Hepatocyte (in vitro differentiated cells): ENCODE data around the gene CARD9. TPM values are rescaled to one million over a fixed set of nuclear protein-coding genes. Genes with fewer than 3 reads are reported as not detected.

Source experiments
- DNase-seq: peaks from one replicate; pipeline ENCODE4 v3.0.0-alpha.2; 2016; ENCODE audit warnings: low spot score
- H2AFZ ChIP-seq: fragments of 200-600 bp; sonication (generic); 2 replicates; pipeline ENCODE4 v1.6.0; 2016; ENCODE audit warnings: antibody characterized with exemption, mild to moderate bottlenecking
- H3K27ac ChIP-seq: fragments of 200-600 bp; sonication (generic); 2 replicates; pipeline ENCODE4 v1.5.1; 2016; ENCODE audit warnings: mild to moderate bottlenecking
- H3K27me3 ChIP-seq: fragments of 200-600 bp; sonication (generic); 2 replicates; pipeline ENCODE4 v1.6.1; 2016
- H3K36me3 ChIP-seq: fragments of 200-600 bp; sonication (generic); replicated peaks from 2 replicates; pipeline ENCODE4 v1.5.1; 2016; ENCODE audit warnings: low read depth; ENCODE audit not compliant: insufficient read depth
- H3K4me1 ChIP-seq: fragments of 200-600 bp; sonication (generic); 2 replicates; pipeline ENCODE4 v1.5.1; 2016; ENCODE audit warnings: mild to moderate bottlenecking, moderate library complexity; ENCODE audit not compliant: insufficient read depth
- H3K4me2 ChIP-seq: fragments of 200-600 bp; sonication (generic); 2 replicates; pipeline ENCODE4 v1.6.0; 2016
- H3K4me3 ChIP-seq: fragments of 200-600 bp; sonication (generic); 2 replicates; pipeline ENCODE4 v1.5.1; 2016; ENCODE audit warnings: mild to moderate bottlenecking
- H3K79me2 ChIP-seq: fragments of 200-600 bp; sonication (generic); 2 replicates; pipeline ENCODE4 v1.6.0; 2017; ENCODE audit warnings: mild to moderate bottlenecking
- H3K9me2 ChIP-seq: fragments of 200-600 bp; sonication (generic); replicated peaks from 2 replicates; pipeline ENCODE4 v1.6.0; 2017; ENCODE audit warnings: mild to moderate bottlenecking; ENCODE audit not compliant: insufficient read depth
- H3K9me3 ChIP-seq: fragments of 200-600 bp; sonication (generic); 2 replicates; pipeline ENCODE4 v1.5.1; 2016; ENCODE audit warnings: low read depth, mild to moderate bottlenecking
- H4K20me1 ChIP-seq: fragments of 200-600 bp; sonication (generic); 2 replicates; pipeline ENCODE4 v1.6.0; 2016; ENCODE audit warnings: mild to moderate bottlenecking; ENCODE audit not compliant: insufficient read depth, poor library complexity, severe bottlenecking
- EZH2 ChIP-seq: fragments of 200-600 bp; sonication (generic); IDR thresholded peaks from 2 replicates; pipeline ENCODE4 v1.6.1; 2016; ENCODE audit warnings: antibody characterized with exemption, mild to moderate bottlenecking, borderline replicate concordance
- EZH2phosphoT487 ChIP-seq: fragments of 200-600 bp; sonication (generic); IDR thresholded peaks from one replicate; pipeline ENCODE4 v1.6.1; 2018; ENCODE audit warnings: antibody characterized with exemption, mild to moderate bottlenecking, low read depth, moderate library complexity; ENCODE audit not compliant: unreplicated experiment, severe bottlenecking
- WGBS: methylation state at CpG from one replicate; pipeline ENCODE4 v1.1.6; 2016; ENCODE audit warnings: low lambda C conversion rate; ENCODE audit errors: missing lambda C conversion rate; 5-methylcytosine and 5-hydroxymethylcytosine counted together
- polyA plus RNA-seq: library from polyadenylated mRNA; unstranded; fragments of >200 nt; fragmentation: Nextera tagmentation; extraction: Ambion mirVana; gene quantifications from 2 replicates; pipeline ENCODE4 v1.2.1, GENCODE V29; 2016
- total RNA-seq: library from RNA; depleted of rRNA; stranded (reverse); fragments of >200 nt; gene quantifications from 2 replicates; pipeline ENCODE4 v1.2.3, GENCODE V29; 2014
- TF ChIP-seq, protein P1 (sequence below): fragments of 200-600 bp; sonication (generic); IDR thresholded peaks from 2 replicates; pipeline ENCODE4 v1.5.1; 2016; ENCODE audit warnings: antibody characterized with exemption, mild to moderate bottlenecking; ENCODE audit not compliant: poor library complexity

CARD9 gene
- total and polyA plus RNA-seq, 2 experiments from 2014 or later, result 0.80 to 1.5 TPM

DNA sequence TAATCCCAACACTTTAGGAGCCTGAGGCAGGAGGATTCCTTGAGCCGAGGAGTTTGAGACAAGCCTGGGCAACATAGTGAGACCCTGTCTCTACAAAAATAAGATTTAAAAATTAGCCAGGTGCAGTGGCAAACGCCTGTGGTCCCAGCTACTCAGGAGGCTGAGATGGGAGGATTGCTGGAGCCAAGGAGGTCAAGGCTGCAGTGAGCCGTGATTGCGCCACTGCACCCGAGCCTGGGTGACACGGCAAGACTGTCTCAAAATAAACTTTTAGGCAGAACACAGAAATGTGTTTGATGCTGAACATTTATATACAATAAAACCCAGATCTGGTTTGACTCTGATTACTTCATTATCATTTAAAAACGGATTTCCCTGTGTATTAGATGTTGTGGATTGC is 32.0 kb upstream of the CARD9 start:
- no peak for TF ChIP-seq EZH2phosphoT487
- H3K36me3 ChIP-seq, result no peaks in the 10 kb centered on the region
- H3K9me3 ChIP-seq, result no peaks in the 10 kb centered on the region
- no peak for DNase-seq
- H3K4me1 ChIP-seq, result peaks cover 5% of the 10 kb centered on the region
- no peaks in the 10 kb centered on the region for H3K27me3 ChIP-seq
- no peak overlapping the region for H3K27ac ChIP-seq
- H3K4me3 ChIP-seq, result no peak overlapping the region
- WGBS, result 91% methylated on average over 7 of the region's 7 CpGs
- H3K79me2 ChIP-seq, result peaks cover 17% of the 10 kb centered on the region
- H2AFZ ChIP-seq, result no peak overlapping the region
- H3K4me2 ChIP-seq, result no peak overlapping the region
- no peaks in the 10 kb centered on the region for H4K20me1 ChIP-seq
- no peaks in the 10 kb centered on the region for H3K9me2 ChIP-seq

DNA sequence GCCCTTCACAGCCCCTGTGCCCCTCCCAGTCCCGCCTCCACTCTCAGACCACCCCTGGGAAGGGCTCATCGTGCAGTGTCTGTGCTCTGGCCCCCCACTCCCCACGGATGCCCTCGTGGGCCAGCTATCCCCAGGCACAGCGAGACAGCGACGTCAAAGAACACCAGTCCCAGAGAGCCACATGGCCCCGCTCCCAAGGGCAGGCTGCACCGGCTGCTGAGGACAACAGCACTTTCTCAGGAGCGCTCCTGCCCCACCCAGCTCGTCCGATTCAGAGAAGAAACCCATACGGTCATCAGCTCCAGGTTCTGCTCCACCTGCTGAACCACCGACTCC is 31.3 kb upstream of the CARD9 start:
- no peaks in the 10 kb centered on the region for H3K9me2 ChIP-seq
- no peaks in the 10 kb centered on the region for H3K27me3 ChIP-seq
- TF ChIP-seq EZH2phosphoT487 (no peak), EZH2 (no peak)
- TF ChIP-seq, protein P1, sequence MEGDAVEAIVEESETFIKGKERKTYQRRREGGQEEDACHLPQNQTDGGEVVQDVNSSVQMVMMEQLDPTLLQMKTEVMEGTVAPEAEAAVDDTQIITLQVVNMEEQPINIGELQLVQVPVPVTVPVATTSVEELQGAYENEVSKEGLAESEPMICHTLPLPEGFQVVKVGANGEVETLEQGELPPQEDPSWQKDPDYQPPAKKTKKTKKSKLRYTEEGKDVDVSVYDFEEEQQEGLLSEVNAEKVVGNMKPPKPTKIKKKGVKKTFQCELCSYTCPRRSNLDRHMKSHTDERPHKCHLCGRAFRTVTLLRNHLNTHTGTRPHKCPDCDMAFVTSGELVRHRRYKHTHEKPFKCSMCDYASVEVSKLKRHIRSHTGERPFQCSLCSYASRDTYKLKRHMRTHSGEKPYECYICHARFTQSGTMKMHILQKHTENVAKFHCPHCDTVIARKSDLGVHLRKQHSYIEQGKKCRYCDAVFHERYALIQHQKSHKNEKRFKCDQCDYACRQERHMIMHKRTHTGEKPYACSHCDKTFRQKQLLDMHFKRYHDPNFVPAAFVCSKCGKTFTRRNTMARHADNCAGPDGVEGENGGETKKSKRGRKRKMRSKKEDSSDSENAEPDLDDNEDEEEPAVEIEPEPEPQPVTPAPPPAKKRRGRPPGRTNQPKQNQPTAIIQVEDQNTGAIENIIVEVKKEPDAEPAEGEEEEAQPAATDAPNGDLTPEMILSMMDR, result no peak
- no peak overlapping the region for H3K4me2 ChIP-seq
- no peak overlapping the region for H2AFZ ChIP-seq
- no peak for DNase-seq
- no peaks in the 10 kb centered on the region for H3K36me3 ChIP-seq
- no peaks in the 10 kb centered on the region for H3K9me3 ChIP-seq
- no peaks in the 10 kb centered on the region for H4K20me1 ChIP-seq
- H3K79me2 ChIP-seq, result peaks cover 16% of the 10 kb centered on the region
- H3K4me3 ChIP-seq, result no peak overlapping the region
- H3K4me1 ChIP-seq, result peaks cover 9% of the 10 kb centered on the region
- H3K27ac ChIP-seq, result no peak overlapping the region
- 95% methylated on average over 14 of the region's 14 CpGs for WGBS

DNA sequence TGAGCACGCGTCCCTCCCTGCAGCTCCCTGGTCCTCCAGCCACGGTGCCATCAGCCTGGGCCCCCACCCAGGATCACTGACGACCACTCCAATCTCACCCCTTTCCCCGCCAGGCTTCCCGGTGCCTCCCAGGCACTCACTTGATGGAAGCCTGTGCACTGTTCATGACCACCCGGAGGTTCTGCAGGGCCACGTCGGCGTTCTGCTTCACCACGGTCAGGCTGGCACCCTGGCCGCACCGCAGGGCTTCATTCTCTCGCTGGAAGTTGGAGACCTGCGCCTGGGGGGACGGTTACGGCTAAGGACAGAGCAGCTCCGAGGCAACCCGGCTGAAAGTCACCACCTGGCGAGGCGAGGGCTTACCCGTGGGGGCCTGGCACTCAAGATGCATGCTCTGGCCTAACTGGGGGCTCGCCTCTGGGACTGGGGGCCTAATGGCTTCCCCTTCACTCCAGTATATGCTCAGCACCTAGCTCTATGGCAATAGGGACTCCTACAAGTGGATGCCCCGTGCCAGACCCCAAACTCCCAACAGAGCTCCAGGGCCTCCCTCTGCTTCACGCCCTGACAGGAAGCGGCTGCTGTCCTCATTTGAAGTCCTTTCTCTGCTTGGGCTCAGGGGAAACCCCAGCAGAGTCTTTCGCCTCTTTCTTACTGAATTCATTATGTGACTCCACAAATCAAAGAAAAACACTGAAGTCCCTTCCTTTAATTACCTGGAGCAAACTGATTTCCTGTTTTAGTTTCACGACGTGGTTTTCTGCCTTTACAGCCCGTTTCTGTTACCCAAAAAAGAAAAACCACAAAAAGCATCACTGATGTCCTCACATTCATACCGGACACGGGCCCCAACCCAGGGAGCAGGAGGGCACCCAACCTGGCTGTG is 30.7 kb upstream of the CARD9 start:
- Histone ChIP-seq H3K4me3 (no peak overlapping the region), H3K27me3 (no peaks in the 10 kb centered on the region), H3K27ac (no peak overlapping the region), H2AFZ (no peak overlapping the region), H4K20me1 (no peaks in the 10 kb centered on the region), H3K9me3 (no peaks in the 10 kb centered on the region), H3K4me1 (peaks cover 4% of the 10 kb centered on the region), H3K36me3 (no peaks in the 10 kb centered on the region), H3K9me2 (no peaks in the 10 kb centered on the region), H3K79me2 (peaks cover 16% of the 10 kb centered on the region), H3K4me2 (no peak overlapping the region)
- DNase-seq, result no peak
- TF ChIP-seq, protein P1, result no peak
- TF ChIP-seq EZH2 (no peak), EZH2phosphoT487 (no peak)
- WGBS, result 94% methylated on average over 32 of the region's 32 CpGs

DNA sequence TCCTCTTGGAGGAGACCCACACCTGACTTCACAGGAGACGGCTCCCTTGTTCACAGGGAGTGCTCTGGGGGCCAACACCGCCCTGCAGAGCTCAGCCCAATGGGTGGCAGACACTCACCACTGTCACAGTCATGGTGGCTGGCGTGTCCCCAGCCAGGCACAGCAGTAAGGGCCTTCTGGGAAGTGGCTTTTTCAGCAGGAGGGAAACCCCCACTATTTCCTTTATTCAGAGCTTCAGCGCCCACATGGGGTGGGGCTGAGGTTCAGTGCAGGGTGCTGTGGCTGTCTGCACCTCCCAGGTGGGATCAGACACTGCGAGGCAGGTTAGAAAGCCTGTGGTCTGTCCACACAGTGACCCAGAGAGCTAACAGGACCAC is 30.1 kb upstream of the CARD9 start:
- H2AFZ ChIP-seq, result no peak overlapping the region
- peaks cover 16% of the 10 kb centered on the region for H3K79me2 ChIP-seq
- peaks cover 9% of the 10 kb centered on the region for H3K4me1 ChIP-seq
- no peak overlapping the region for H3K4me3 ChIP-seq
- no peaks in the 10 kb centered on the region for H4K20me1 ChIP-seq
- no peaks in the 10 kb centered on the region for H3K9me3 ChIP-seq
- no peaks in the 10 kb centered on the region for H3K9me2 ChIP-seq
- no peaks in the 10 kb centered on the region for H3K27me3 ChIP-seq
- H3K4me2 ChIP-seq, result no peak overlapping the region
- 95% methylated on average over 5 of the region's 5 CpGs for WGBS
- TF ChIP-seq EZH2 (no peak), EZH2phosphoT487 (no peak)
- TF ChIP-seq, protein P1, result no peak
- no peaks in the 10 kb centered on the region for H3K36me3 ChIP-seq
- H3K27ac ChIP-seq, result no peak overlapping the region
- no peak for DNase-seq
